BE2C (cell line): Measurements from ENCODE around the gene FOLR2.
A peak's percentile ranks its signal among the peaks of the same experiment; 100 is the strongest.
"Not testable (repeated sequence)": the region's sequence is repeated elsewhere in the genome, so short reads cannot be mapped to it uniquely, and the experiment has no call there.

Experiments
- DNase-seq: peaks from one replicate; pipeline ENCODE4 v3.0.0-alpha.2; 2020
- H3K27me3 ChIP-seq: fragments of 250-450 bp; sonication (Bioruptor Pico); 2 replicates; pipeline ENCODE4 v1.5.1; 2020; ENCODE audit warnings: mild to moderate bottlenecking
- H3K36me3 ChIP-seq: fragments of 250-450 bp; sonication (Bioruptor Pico); 2 replicates; pipeline ENCODE4 v1.5.1; 2020; ENCODE audit warnings: mild to moderate bottlenecking
- H3K4me1 ChIP-seq: fragments of 250-450 bp; sonication (Bioruptor Pico); 2 replicates; pipeline ENCODE4 v1.5.1; 2020
- H3K4me3 ChIP-seq: 2 replicates; pipeline ENCODE4 v1.5.1; 2011; ENCODE audit warnings: low read depth, low read length
- H3K9me3 ChIP-seq: fragments of 250-450 bp; sonication (Bioruptor Pico); 2 replicates; pipeline ENCODE4 v1.5.1; 2020
- CTCF ChIP-seq: IDR thresholded peaks from 2 replicates; pipeline ENCODE4 v1.5.1; 2012; ENCODE audit warnings: mild to moderate bottlenecking, low read depth, low read length

FOLR2 gene

GRCh38 chr11:72179049-72179803, 37.4 kb upstream of the FOLR2 start:
- DNase-seq = no peak
- no peak for TF ChIP-seq CTCF
- no peak overlapping the region for H3K4me3 ChIP-seq
- no peaks in the 10 kb centered on the region for H3K36me3 ChIP-seq
- H3K4me1 ChIP-seq = no peaks in the 10 kb centered on the region
- H3K9me3 ChIP-seq = no peaks in the 10 kb centered on the region
- H3K27me3 ChIP-seq = no peaks in the 10 kb centered on the region

- Histone ChIP-seq H3K4me1 (no peaks in the 10 kb centered on the region), H3K4me3 (no peak overlapping the region), H3K27me3 (no peaks in the 10 kb centered on the region), H3K9me3 (no peaks in the 10 kb centered on the region), H3K36me3 (no peaks in the 10 kb centered on the region)
- no peak for DNase-seq
- no peak for TF ChIP-seq CTCF
Observed at GRCh38 chr11:72179804-72180396, 36.7 kb upstream of the FOLR2 start.

- H3K4me3 ChIP-seq, H3K36me3 ChIP-seq, DNase-seq, H3K27me3 ChIP-seq, H3K4me1 ChIP-seq, H3K9me3 ChIP-seq: not testable (repeated sequence)
Observed at GRCh38 chr11:72180892-72181552, 35.6 kb upstream of the FOLR2 start.

- peak; percentile 38 for TF ChIP-seq CTCF
- peak; percentile 22 for DNase-seq
- not testable (repeated sequence) for H3K9me3 ChIP-seq, H3K27me3 ChIP-seq, H3K4me1 ChIP-seq, H3K4me3 ChIP-seq, H3K36me3 ChIP-seq
Observed at GRCh38 chr11:72181553-72181958, 35.0 kb upstream of the FOLR2 start.

- Histone ChIP-seq H3K9me3 (no peaks in the 10 kb centered on the region), H3K27me3 (no peaks in the 10 kb centered on the region), H3K4me1 (peaks cover 5% of the 10 kb centered on the region; the same call in 1 of the 2 replicates), H3K4me3 (no peak overlapping the region), H3K36me3 (no peaks in the 10 kb centered on the region)
- DNase-seq = no peak
- TF ChIP-seq CTCF = no peak
Observed at GRCh38 chr11:72188267-72188666, 28.3 kb upstream of the FOLR2 start.

- Histone ChIP-seq H3K36me3 (no peaks in the 10 kb centered on the region), H3K4me1 (peaks cover 5% of the 10 kb centered on the region; the same call in 1 of the 2 replicates), H3K27me3 (no peaks in the 10 kb centered on the region), H3K4me3 (no peak overlapping the region), H3K9me3 (no peaks in the 10 kb centered on the region)
- no peak for TF ChIP-seq CTCF
- DNase-seq = no peak
Observed at GRCh38 chr11:72189455-72190250, 26.9 kb upstream of the FOLR2 start.
